ENCODE results near the gene ENAH. TPM values are rescaled to one million over a fixed set of nuclear protein-coding genes. Genes with fewer than 3 reads are reported as not detected.

ENAH gene
- total and polyA plus RNA-seq, 9 of the 15 experiments (the other 6 are each of a cell fraction or from before 2014, with no cell fraction given) = 0.03 to 1.2 (median 0.15) TPM

GRCh38 chr1:225700164-225700821 is 47.4 kb upstream of the ENAH start:
- H3K9me1 ChIP-seq (ENCODE audit: control insufficient read depth, insufficient read depth, low read length) = no peaks in the 10 kb centered on the region
- BruUV-seq (replicated peaks) = no TSS peak
- no peak for DNase-seq (ENCODE audit: extremely low read depth in 1 of 4, low spot score in 3 of 4)
- no peak overlapping the region for H3K27ac ChIP-seq (ENCODE audit: extremely low read depth, low read depth, low read length)
- H3K9me3 ChIP-seq (replicated peaks; ENCODE audit: control insufficient read depth, insufficient read depth, low read depth, low read length) = no peaks in the 10 kb centered on the region
- in situ Hi-C loops (cut with MboI) (no loop called here), intact Hi-C loops (cut with micrococcal nuclease) (no loop called here)
- 3% methylated on average over 16 of the region's 16 CpGs for WGBS (ENCODE audit: insufficient coverage, low coverage, missing lambda C conversion rate)
- ChIA-PET CTCF (ENCODE audit: low intra/inter-chr PET ratio) (no interaction called here), POLR2A (interaction anchor here (1.5 kb wide), 1 partner anchor 10 kb away, joined by 4 read pairs; no protein-coding TSS in a partner anchor)
- no peak overlapping the region for H2AFZ ChIP-seq (ENCODE audit: low read depth, low read length)
- H3K9ac ChIP-seq (ENCODE audit: insufficient read depth in 1 of 2, low read depth in 2 of 2, low read length in 2 of 2) = no peak overlapping the region
- TF ChIP-seq ZFPM2 (CRISPR knock-in tag; IDR thresholded peaks at IDR 0.05) (no peak), FOSL1 (tag; conservative IDR thresholded peaks at IDR 0.05) (0 out of 2 replicates have a peak, but pooled peaks have one; percentile 21), GTF3C2 (IDR thresholded peaks at IDR 0.05; ENCODE audit: borderline replicate concordance, extremely low read depth, insufficient read length) (no peak), ZNF239 (CRISPR knock-in tag; IDR thresholded peaks at IDR 0.05) (no peak)
- no peaks in the 10 kb centered on the region for H3K36me3 ChIP-seq (ENCODE audit: control insufficient read depth, insufficient read depth, low read length)
- H3K4me2 ChIP-seq (ENCODE audit: insufficient read depth, low read length) = no peak overlapping the region
- no peaks in the 10 kb centered on the region for H3K79me2 ChIP-seq (ENCODE audit: control insufficient read depth, insufficient read depth, low read length)
- H4K20me1 ChIP-seq (replicated peaks; ENCODE audit: control insufficient read depth, insufficient read depth, low read length) = no peaks in the 10 kb centered on the region
- FAIRE-seq = no peak
- ATAC-seq = no peak
- no peak overlapping the region for H3K4me3 ChIP-seq
- H3K27me3 ChIP-seq (ENCODE audit: control insufficient read depth in 2 of 2, insufficient read depth in 2 of 2, low read length in 2 of 2) = peaks cover 25 to 31% of the 10 kb centered on the region in 2 experiments
- no peaks in the 10 kb centered on the region for H3K4me1 ChIP-seq (replicated peaks in 1 of 2; ENCODE audit: control insufficient read depth in 2 of 2, insufficient read depth in 2 of 2, low read length in 2 of 2)
